Activated gamma-delta T cell (primary cell): ENCODE data around the gene HOXA9.

Experiments used
- DNase-seq: peaks from one replicate; lab custom pipeline; 2025; lab: John Stamatoyannopoulos, UW

Gene HOXA9

GRCh38 chr7:27164367-27165088 lies 809 bp downstream of the HOXA9 start:
- DNase-seq: no peak

GRCh38 chr7:27164045-27164366 lies 1.3 kb downstream of the HOXA9 start:
- no peak for DNase-seq

- DNase-seq: no peak
These were observed 1.9 kb downstream of the HOXA9 start for GRCh38 chr7:27163288-27164044.

GRCh38 chr7:27162561-27163287 lies 2.6 kb downstream of the HOXA9 start:
- DNase-seq: no peak

DNA sequence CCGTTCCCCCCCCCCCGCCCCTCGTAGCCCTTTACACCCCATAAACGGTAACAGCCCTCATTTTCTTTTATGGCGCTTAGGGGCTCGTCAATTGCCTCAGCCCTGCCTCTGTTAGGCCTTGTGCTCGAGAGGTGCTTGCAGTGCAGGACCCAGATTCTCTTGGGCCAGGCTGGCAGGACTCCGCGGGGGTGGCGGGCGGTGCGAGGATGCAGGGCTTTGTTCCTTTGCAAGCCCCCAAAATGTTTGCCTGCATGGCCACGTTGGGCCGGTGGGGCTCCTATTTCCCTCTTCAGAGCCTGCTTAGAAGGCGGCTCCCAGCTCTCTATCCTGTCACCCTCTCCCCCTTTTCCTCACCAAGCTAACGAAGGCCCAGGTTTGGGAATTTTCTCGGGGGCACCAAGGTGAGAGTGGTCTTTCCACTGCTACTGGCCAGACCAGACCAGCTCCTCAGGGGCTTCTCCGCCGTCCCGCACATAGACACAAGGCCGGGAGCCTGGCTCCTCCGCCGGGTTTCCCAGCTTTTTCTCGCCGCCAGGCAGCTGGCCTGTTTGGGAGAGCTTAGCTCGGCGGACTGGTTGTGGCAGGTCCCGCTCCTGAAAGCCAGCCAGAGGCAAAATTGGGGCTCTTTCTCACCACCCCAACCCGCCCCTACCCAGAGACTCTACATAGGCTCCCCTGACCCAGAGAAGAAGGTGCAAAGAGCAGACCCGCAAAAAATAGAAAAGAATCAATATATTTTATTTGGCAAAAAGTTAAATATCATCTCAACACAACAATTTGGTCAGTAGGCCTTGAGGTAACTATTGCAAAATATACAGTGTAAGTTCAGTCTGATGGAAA lies 3.4 kb downstream of the HOXA9 start:
- no peak for DNase-seq

DNA sequence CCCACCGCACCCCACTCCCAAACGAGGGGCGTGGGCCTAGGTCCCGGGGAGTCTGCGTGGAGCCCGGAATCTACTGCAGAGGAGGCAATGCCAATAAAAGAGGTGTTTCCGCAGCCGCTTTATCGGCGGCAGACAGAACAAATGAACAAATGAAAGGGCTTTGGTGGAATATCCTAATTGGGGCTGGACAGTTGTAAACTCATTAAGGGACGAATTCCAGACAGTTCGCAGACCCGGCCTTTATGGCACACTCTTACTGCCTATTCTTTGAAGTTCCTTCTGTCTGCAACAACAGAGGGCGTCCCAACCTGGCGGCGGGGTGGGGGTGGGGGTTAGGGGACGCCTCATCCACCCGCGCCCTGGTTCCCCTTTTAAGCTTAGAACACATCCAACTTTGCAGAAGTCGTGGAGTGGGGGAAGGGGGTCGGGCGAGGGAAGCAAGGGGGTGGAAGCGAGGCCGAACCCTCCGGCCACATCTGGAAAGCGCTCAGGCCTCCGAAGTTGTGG lies 4.1 kb downstream of the HOXA9 start:
- no peak for DNase-seq

- peak; percentile 65 for DNase-seq
These were observed 4.7 kb downstream of the HOXA9 start for GRCh38 chr7:27160546-27161213.

DNA sequence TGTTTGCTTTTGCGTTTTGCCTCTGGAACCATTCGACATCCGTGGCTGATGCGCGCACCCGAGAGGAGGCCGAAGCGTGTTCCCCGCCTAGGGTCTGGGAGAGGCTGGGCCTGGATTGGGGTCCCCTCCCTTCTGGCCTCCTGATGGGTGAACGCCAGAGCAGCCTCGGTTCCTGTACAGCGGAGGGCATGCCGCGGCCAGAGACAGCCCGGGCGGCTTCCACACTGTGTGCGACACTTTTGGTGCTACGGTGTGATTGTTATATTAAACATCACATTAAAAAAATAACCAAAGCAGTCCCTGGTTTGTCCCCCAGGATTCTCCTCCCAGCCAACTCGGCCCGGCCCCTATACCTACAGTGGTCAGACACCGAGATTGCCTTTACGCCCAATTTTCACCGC lies 5.2 kb downstream of the HOXA9 start:
- no peak for DNase-seq

DNA sequence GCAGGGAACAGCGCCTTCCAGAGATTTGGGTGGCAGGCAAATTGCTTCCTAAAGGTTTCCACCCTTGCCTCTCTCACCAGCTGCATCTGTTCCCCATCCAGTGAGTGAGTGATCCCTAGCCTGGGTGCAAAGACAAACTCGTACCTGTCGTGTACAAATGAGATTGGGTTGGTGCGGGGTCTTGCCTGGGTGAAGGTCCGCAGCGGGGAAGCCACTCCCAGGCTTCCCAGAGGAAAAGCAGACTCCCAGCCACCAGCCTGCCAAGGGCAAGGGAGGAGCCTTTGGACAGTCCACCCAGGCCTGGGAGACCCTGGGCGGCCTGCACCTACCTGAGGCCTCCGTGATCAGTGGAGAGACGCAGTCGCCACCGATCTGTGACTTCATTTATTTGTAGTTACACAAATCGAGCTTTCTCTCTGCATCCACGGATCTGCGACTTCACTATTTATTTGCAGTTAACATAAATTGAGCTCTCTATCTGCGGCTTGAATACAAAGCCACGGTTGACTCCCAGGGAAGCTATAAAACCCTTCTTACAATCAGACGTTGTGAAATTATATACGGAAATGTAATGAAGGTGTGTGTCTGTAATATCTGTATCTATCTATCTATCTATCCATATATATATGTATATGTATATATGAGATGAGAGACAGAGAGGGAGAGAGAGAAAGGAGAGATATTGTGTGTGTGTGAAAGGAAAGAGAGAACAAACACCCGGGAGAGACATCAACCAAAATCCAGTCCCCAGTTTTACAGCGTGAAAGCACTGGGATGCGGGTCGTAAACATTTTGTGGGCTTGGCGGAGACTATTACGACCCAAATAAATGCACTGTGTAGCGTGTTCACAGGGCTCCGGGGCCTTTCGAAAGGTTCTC lies 5.8 kb downstream of the HOXA9 start:
- no peak for DNase-seq

GRCh38 chr7:27158436-27159265 lies 6.7 kb downstream of the HOXA9 start:
- DNase-seq: no peak

GRCh38 chr7:27157702-27158431 lies 7.5 kb downstream of the HOXA9 start:
- DNase-seq: no peak

DNA sequence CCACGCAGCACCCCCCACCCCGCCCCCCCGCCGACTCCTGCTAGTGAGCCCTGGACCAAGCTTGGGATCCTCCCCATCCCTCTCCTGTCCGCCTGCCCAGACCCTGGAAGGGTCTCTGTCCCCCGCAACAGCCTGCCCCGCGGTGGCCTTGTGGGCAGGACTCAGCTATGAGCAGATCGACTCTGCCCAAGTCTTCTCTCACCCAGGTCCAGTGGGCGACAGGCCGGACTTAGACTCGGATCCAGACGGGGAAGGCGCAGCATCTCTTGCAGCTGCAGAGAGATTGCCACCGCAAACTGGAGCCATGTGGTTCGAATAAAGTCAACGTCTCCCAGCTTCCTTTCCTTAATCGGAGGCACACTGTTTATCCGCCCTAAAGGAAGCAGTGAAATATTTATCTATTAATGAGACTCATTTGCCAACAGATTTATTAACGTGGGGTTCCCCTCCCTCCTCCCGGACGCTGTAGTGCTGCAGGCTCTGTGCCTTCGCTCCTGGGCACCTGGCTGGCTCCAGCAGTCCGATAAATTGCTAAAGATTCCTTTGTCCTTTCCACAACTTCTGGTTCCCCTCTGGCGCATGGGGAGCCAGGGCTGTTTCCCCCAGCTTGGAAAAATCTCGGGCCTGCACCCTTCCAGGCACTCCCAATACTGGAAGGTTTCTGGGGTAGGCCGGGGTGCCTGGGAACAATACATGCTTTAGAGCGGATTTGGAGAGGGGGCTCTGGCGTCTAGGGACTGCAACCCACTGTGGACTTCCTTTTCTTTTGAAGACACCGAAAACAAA lies 8.2 kb downstream of the HOXA9 start:
- DNase-seq: no peak

DNA sequence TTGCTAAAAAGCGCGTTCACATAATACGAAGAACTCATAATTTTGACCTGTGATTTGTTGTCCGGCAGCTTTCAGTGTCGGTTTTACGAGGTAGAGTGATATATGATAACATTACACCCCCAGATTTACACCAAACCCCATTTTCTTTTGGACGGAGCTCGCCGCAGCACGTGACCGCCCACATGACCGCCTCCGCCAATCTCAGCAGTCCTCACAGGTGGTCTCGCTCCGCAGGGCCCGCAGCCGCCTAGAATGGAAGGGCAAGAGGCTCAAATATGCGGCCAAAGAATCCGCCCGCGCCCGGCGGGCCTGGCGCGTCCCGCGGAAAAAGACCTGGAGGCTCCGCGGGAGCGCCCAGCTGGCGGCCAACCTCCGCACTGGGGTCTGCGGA lies 8.8 kb downstream of the HOXA9 start, which contains the start of gene HOXA7:
TSS of gene HOXA7 (minus strand) at position 168 of the 391 bp plus-strand sequence. CDS start at position 38, 130 bp downstream.
- DNase-seq: no peak

- no peak for DNase-seq
These were observed 9.4 kb downstream of the HOXA9 start for GRCh38 chr7:27155816-27156507.

GRCh38 chr7:27154901-27155815 lies 10.2 kb downstream of the HOXA9 start:
- no peak for DNase-seq

- no peak for DNase-seq
These were observed 11.0 kb downstream of the HOXA9 start for GRCh38 chr7:27154369-27154768.
